Naive thymus-derived CD4-positive, alpha-beta T cell (primary cell): Measurements from ENCODE around the gene HINT1. TPM values are rescaled to one million over a fixed set of nuclear protein-coding genes. Genes with fewer than 3 reads are reported as not detected.
A peak's percentile ranks its signal among the peaks of the same experiment; 100 is the strongest.

Experiments
- ATAC-seq: fragments of 150-1000 bp; cut with Tn5 transposase; 2 replicates; pipeline ENCODE4 v1.10.0; 2021; ENCODE audit warnings: mild to moderate bottlenecking, moderate library complexity
- CTCF ChIA-PET: fragments of 350-600 bp; sonication (Branson Sonifier 250); formaldehyde crosslinking; loops from one replicate; lab custom pipeline; 2021; ENCODE audit warnings: antibody characterized with exemption; lab: Charles Lee
- POLR2A ChIA-PET: fragments of 350-600 bp; sonication (Branson Sonifier 250); formaldehyde crosslinking; loops from one replicate; lab custom pipeline; 2021; ENCODE audit warnings: antibody characterized with exemption, inconsistent platforms; lab: Charles Lee
- DNase-seq, 9 donors: peaks; one replicate each; pipeline versions ENCODE4 v3.0.0 to v3.0.0-alpha.2; 2020 to 2022; ENCODE audit warnings: mixed read lengths in 1 of 9
- H3K27ac ChIP-seq: one replicate; pipeline ENCODE4 v1.7.0; 2013; ENCODE audit warnings: mild to moderate bottlenecking, low read depth, low read length, moderate library complexity
- H3K27me3 ChIP-seq, 2 donors: one replicate each; pipeline ENCODE4 v1.7.0; 2013; ENCODE audit warnings: low read length in 2 of 2, mild to moderate bottlenecking in 2 of 2, moderate library complexity in 2 of 2; ENCODE audit not compliant: control insufficient read depth in 2 of 2, insufficient read depth in 2 of 2
- H3K36me3 ChIP-seq, 3 experiments: 1 replicate in 2 of 3; 2 replicates in 1 of 3; pipeline ENCODE4 v1.7.0; 2013; ENCODE audit warnings: low read length in 3 of 3, mild to moderate bottlenecking in 3 of 3, moderate library complexity in 1 of 3; ENCODE audit not compliant: insufficient read depth in 3 of 3, control insufficient read depth in 2 of 3
- H3K4me1 ChIP-seq, 2 donors: one replicate each; pipeline ENCODE4 v1.7.0; 2013; ENCODE audit warnings: low read length in 2 of 2, mild to moderate bottlenecking in 2 of 2, moderate library complexity in 1 of 2; ENCODE audit not compliant: control insufficient read depth in 2 of 2, insufficient read depth in 2 of 2
- H3K4me3 ChIP-seq: 2 replicates; pipeline ENCODE4 v1.7.0; 2013; ENCODE audit warnings: mild to moderate bottlenecking, low read length
- H3K9me3 ChIP-seq, 3 experiments: 1 replicate in 2 of 3; 2 replicates in 1 of 3; pipeline ENCODE4 v1.7.0; 2013; ENCODE audit warnings: low read length in 3 of 3; ENCODE audit not compliant: control insufficient read depth in 2 of 3
- H3K27ac Mint-ChIP-seq, 9 donors: one replicate each; pipeline ENCODE4 v1.8.0; 2020 to 2022; ENCODE audit warnings: mixed read lengths in 9 of 9, mild to moderate bottlenecking in 8 of 9, moderate library complexity in 5 of 9, inconsistent platforms in 2 of 9
- H3K27me3 Mint-ChIP-seq, 5 donors: one replicate each; pipeline ENCODE4 v1.8.0; 2021 to 2022; ENCODE audit warnings: mixed read lengths in 5 of 5, mild to moderate bottlenecking in 1 of 5
- H3K36me3 Mint-ChIP-seq, 5 donors: one replicate each; pipeline ENCODE4 v1.8.0; 2020 to 2022; ENCODE audit warnings: mixed read lengths in 5 of 5, mild to moderate bottlenecking in 3 of 5, inconsistent platforms in 1 of 5
- H3K4me1 Mint-ChIP-seq, 7 donors: one replicate each; pipeline ENCODE4 v1.8.0; 2020 to 2022; ENCODE audit warnings: mixed read lengths in 7 of 7, mild to moderate bottlenecking in 3 of 7, inconsistent platforms in 1 of 7
- H3K4me3 Mint-ChIP-seq, 10 donors: one replicate each; pipeline ENCODE4 v1.8.0; 2020 to 2022; ENCODE audit warnings: mild to moderate bottlenecking in 10 of 10, mixed read lengths in 10 of 10, moderate library complexity in 6 of 10, inconsistent platforms in 2 of 10
- H3K9me3 Mint-ChIP-seq, 11 donors: one replicate each; pipeline ENCODE4 v1.8.0; 2020 to 2022; ENCODE audit warnings: mixed read lengths in 11 of 11, mild to moderate bottlenecking in 4 of 11, inconsistent platforms in 1 of 11, moderate library complexity in 1 of 11
- intact Hi-C, 2 donors: fragments of 100-400 bp; cut with micrococcal nuclease; formaldehyde crosslinking; loops; one replicate each; pipeline ENCODE4 v1.15.1; 2023
- polyA plus RNA-seq, 2 donors: library from polyadenylated mRNA; unstranded; fragments of 300-500 nt; fragmentation: Illumina TruSeq; gene quantifications; one replicate each; pipeline ENCODE4 v1.2.3, GENCODE V29; 2021
- total RNA-seq, 6 experiments: library from RNA in 5 of 6; stranded (reverse) in 5 of 6; gene quantifications; 1 replicate in 5 of 6; 2 replicates in 1 of 6; pipeline ENCODE4 v1.2.3 and lab custom pipeline; 2021 to 2026

The HINT1 gene
- total and polyA plus RNA-seq, 7 experiments from 2014 or later: 172 to 376 (median 241) TPM

- intact Hi-C loops: loop anchor here (1.0 kb wide), 10 partner anchors 39 to 465 kb away; partner anchors contain the start of gene RAPGEF6 (in 2 of the 2)
- Mint-ChIP-seq H3K4me3 (peak overlapping the region; percentile 95 to 100 (median 98)), H3K9me3 (no peaks in the 10 kb centered on the region), H3K27me3 (no peaks in the 10 kb centered on the region), H3K36me3 (peaks cover 0 to 7% (median 0%) of the 10 kb centered on the region in 5 donors), H3K4me1 (peaks cover 37 to 79% (median 67%) of the 10 kb centered on the region in 7 donors), H3K27ac (peak overlapping the region; percentile 92 to 98 (median 97))
- DNase-seq (no peak), ATAC-seq (no peak)
- Histone ChIP-seq H3K27ac (peak overlapping the region; percentile 82), H3K4me3 (peak overlapping the region; percentile 74), H3K4me1 (peaks cover 11 to 18% of the 10 kb centered on the region in 2 donors), H3K27me3 (no peaks in the 10 kb centered on the region), H3K36me3 (no peaks in the 10 kb centered on the region), H3K9me3 (no peaks in the 10 kb centered on the region)
- CTCF ChIA-PET: interaction anchor here (1.8 kb wide), 1 partner anchor 212 kb away, joined by 4 read pairs; no protein-coding TSS in a partner anchor
- POLR2A ChIA-PET: interaction anchor here (0.6 to 2.0 kb wide), 7 partner anchors 53 to 271 kb away, joined by 3 to 13 read pairs (median 3); partner anchors contain the start of gene CDC42SE2
Observed at GRCh38 chr5:131169810-131170539, 4.9 kb upstream of the HINT1 start.

- H3K27ac Mint-ChIP-seq: peak overlapping the region in 2 of 9 donors; percentile 9 to 20
- peaks cover 37 to 75% (median 67%) of the 10 kb centered on the region in 7 donors for H3K4me1 Mint-ChIP-seq
- Histone ChIP-seq H3K27ac (no peak overlapping the region), H3K4me3 (no peak overlapping the region), H3K27me3 (no peaks in the 10 kb centered on the region), H3K36me3 (no peaks in the 10 kb centered on the region), H3K9me3 (no peaks in the 10 kb centered on the region), H3K4me1 (peaks cover 22 to 25% of the 10 kb centered on the region in 2 donors)
- DNase-seq (no peak), ATAC-seq (no peak)
- peaks cover 0 to 13% (median 6%) of the 10 kb centered on the region in 5 donors for H3K36me3 Mint-ChIP-seq
- H3K9me3 Mint-ChIP-seq: no peaks in the 10 kb centered on the region
- H3K27me3 Mint-ChIP-seq: no peaks in the 10 kb centered on the region
- peak overlapping the region in 2 of 10 donors; percentile 7 to 77 for H3K4me3 Mint-ChIP-seq
- intact Hi-C loops: no loop called here
- POLR2A ChIA-PET: interaction anchor here (0.7 to 1.1 kb wide), 2 partner anchors 97 to 210 kb away, joined by 3 read pairs; no protein-coding TSS in a partner anchor
- CTCF ChIA-PET: interaction anchor here (1.1 to 1.2 kb wide), 2 partner anchors 95 to 97 kb away, joined by 3 to 9 read pairs; partner anchors contain the start of gene CDC42SE2
Observed at GRCh38 chr5:131167615-131168014, 2.6 kb upstream of the HINT1 start.

- ChIA-PET CTCF (interaction anchor here (0.5 to 2.0 kb wide), 9 partner anchors 9 to 221 kb away, joined by 3 to 11 read pairs (median 5); partner anchors contain the start of gene CDC42SE2), POLR2A (interaction anchor here (0.6 to 2.0 kb wide), 20 partner anchors 15 to 441 kb away, joined by 3 to 15 read pairs (median 4); partner anchors contain the start of gene CDC42SE2)
- Mint-ChIP-seq H3K27me3 (no peaks in the 10 kb centered on the region), H3K4me1 (peaks cover 26 to 73% (median 60%) of the 10 kb centered on the region in 7 donors), H3K36me3 (peaks cover 4 to 30% (median 28%) of the 10 kb centered on the region in 5 donors), H3K4me3 (peak overlapping the region; percentile 93 to 98 (median 97)), H3K27ac (peak overlapping the region; percentile 95 to 99 (median 98)), H3K9me3 (no peaks in the 10 kb centered on the region)
- Histone ChIP-seq H3K4me1 (peaks cover 12 to 21% of the 10 kb centered on the region in 2 donors), H3K27ac (peak overlapping the region; percentile 91), H3K27me3 (no peaks in the 10 kb centered on the region), H3K36me3 (peaks cover 5 to 29% (median 8%) of the 10 kb centered on the region in 3 experiments), H3K4me3 (peak overlapping the region; percentile 97), H3K9me3 (no peaks in the 10 kb centered on the region)
- ATAC-seq (peak; percentile 83), DNase-seq (peak; percentile 62 to 79 (median 75))
- intact Hi-C loops: loop anchor here (1.0 to 2.0 kb wide), 10 partner anchors 45 to 632 kb away; partner anchors contain the start of genes FNIP1 (in 1 of the 2) and RAPGEF6 (in 1 of the 2)
Observed at GRCh38 chr5:131164191-131165118, 601 bp downstream of the HINT1 start.

- peak overlapping the region; percentile 92 to 98 (median 96) for H3K27ac Mint-ChIP-seq
- ChIA-PET POLR2A (interaction anchor here (0.6 to 2.0 kb wide), 16 partner anchors 16 to 256 kb away, joined by 3 to 12 read pairs (median 4); partner anchors contain the start of gene CDC42SE2), CTCF (interaction anchor here (0.5 to 2.0 kb wide), 10 partner anchors 8 to 256 kb away, joined by 3 to 11 read pairs (median 4); partner anchors contain the start of gene CDC42SE2)
- no peaks in the 10 kb centered on the region for H3K27me3 ChIP-seq
- H3K27ac ChIP-seq: peak overlapping the region; percentile 91
- intact Hi-C loops: loop anchor here (1.0 to 2.0 kb wide), 7 partner anchors 46 to 633 kb away; partner anchors contain the start of genes FNIP1 (in 1 of the 2) and RAPGEF6 (in 1 of the 2)
- H3K4me1 ChIP-seq: peaks cover 12 to 21% of the 10 kb centered on the region in 2 donors
- ATAC-seq (no peak), DNase-seq (no peak)
- H3K4me3 Mint-ChIP-seq: peak overlapping the region; percentile 90 to 98 (median 94)
- H3K9me3 ChIP-seq: no peaks in the 10 kb centered on the region
- peaks cover 8 to 40% (median 37%) of the 10 kb centered on the region in 5 donors for H3K36me3 Mint-ChIP-seq
- peaks cover 25 to 81% (median 62%) of the 10 kb centered on the region in 7 donors for H3K4me1 Mint-ChIP-seq
- H3K36me3 ChIP-seq: peaks cover 11 to 39% (median 15%) of the 10 kb centered on the region in 3 experiments
- H3K27me3 Mint-ChIP-seq: no peaks in the 10 kb centered on the region
- H3K9me3 Mint-ChIP-seq: no peaks in the 10 kb centered on the region
- H3K4me3 ChIP-seq: peak overlapping the region; percentile 97
Observed at GRCh38 chr5:131163276-131164119, 1.6 kb downstream of the HINT1 start.

GRCh38 chr5:131160134-131160533 is 4.9 kb downstream of the HINT1 start:
- Mint-ChIP-seq H3K9me3 (peaks cover 0 to 11% (median 0%) of the 10 kb centered on the region in 11 donors), H3K27ac (peak overlapping the region in 5 of 9 donors; percentile 4 to 71 (median 20)), H3K27me3 (no peaks in the 10 kb centered on the region), H3K4me3 (peak overlapping the region in 3 of 10 donors; percentile 1 to 15 (median 11)), H3K4me1 (peaks cover 19 to 80% (median 62%) of the 10 kb centered on the region in 7 donors), H3K36me3 (peaks cover 8 to 59% (median 51%) of the 10 kb centered on the region in 5 donors)
- H3K4me3 ChIP-seq: no peak overlapping the region
- no peak for ATAC-seq
- CTCF ChIA-PET: no interaction called here
- H3K36me3 ChIP-seq: peaks cover 11 to 41% (median 15%) of the 10 kb centered on the region in 3 experiments
- intact Hi-C loops: no loop called here
- POLR2A ChIA-PET: no interaction called here
- H3K27me3 ChIP-seq: no peaks in the 10 kb centered on the region
- DNase-seq: no peak
- H3K4me1 ChIP-seq: peaks cover 12 to 21% of the 10 kb centered on the region in 2 donors
- H3K27ac ChIP-seq: no peak overlapping the region
- no peaks in the 10 kb centered on the region for H3K9me3 ChIP-seq
